Testis (tissue), 2 donors: ENCODE measurements around the gene SIK3.

Source experiments
- CTCF ChIP-seq, 3 experiments: fragments of 450-650 bp in 2 of 3; fragments of 200-600 bp in 1 of 3; sonication (generic) in 1 of 3; IDR thresholded peaks; one replicate each; pipeline ENCODE4 v1.5.1; 2016 to 2019; ENCODE audit warnings: antibody characterized with exemption in 3 of 3, mild to moderate bottlenecking in 2 of 3, moderate library complexity in 1 of 3
- POLR2A ChIP-seq: fragments of 450-650 bp; IDR thresholded peaks from one replicate; pipeline ENCODE4 v1.6.1; 2017; ENCODE audit warnings: antibody characterized with exemption, mild to moderate bottlenecking, moderate library complexity

- TF ChIP-seq CTCF (IDR thresholded peaks at IDR 0.05): no peak
- TF ChIP-seq POLR2A: no peak
Measured at GRCh38 chr11:116849486-116849885, 248.7 kb downstream of the SIK3 start.
